HG03469 (cell line): ENCODE results near the gene PPAT.
"Not testable (repeated sequence)": the region's sequence is repeated elsewhere in the genome, so short reads cannot be mapped to it uniquely, and the experiment has no call there.

ENCODE experiments used
- ATAC-seq: cut with Tn5 transposase; IDR thresholded peaks from one replicate; pipeline ENCODE4 v1.9.1; 2021; ENCODE audit warnings: mild to moderate bottlenecking, moderate library complexity, moderate number of reproducible peaks; ENCODE audit not compliant: unreplicated experiment

The PPAT gene

DNA sequence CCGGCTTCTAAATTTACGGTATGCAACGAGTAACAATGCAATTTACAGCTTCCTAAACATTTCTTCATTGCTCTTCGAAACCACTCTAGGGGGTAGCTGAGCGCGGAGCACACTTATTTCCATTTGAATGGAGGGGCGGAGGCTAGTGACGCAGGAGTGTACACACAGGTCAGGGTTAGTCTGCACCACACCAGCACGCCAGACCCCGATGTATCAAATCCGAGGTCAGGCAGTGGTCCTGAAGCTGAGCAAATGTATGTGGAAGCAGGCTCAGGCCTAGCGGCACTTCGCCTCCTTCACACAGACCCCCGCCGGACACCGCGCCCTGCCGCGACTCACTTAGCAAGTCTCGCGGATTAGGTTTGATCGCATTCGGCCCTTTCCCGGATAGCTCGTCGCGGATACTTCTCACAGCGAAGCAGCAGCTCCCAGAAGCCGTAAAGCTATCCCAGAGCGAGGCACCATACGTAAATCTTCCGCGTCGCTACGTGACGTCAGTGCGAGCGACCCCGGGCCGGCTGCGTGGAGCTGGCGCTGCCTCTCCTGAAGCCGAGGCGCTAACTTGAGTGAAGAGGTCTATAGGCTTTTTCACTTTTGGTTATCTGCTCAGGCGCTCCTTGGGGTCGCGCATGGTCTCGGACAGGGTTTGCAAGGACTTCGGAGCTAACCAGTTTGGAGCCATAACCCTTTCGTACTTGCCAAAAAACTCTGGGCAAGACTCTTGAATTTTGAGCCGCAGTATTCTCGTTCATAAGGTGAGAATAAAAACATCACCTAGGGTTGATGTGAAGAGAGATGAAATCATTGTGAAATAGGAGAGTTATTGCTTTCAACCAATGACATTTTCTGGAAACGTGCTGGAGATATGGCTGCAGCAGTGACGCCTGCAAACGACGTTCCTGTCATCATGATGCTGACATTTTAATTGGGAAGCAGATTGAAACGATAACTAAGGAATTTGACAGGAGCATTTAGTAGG is 48.1 kb downstream of the PPAT start, which contains the start of gene AASDH:
Gene AASDH (minus strand): TSS at position 469 of the 979 bp plus-strand sequence. CDS start 3,192 bp downstream, outside the sequence.
- ATAC-seq, result peak; percentile 83

DNA sequence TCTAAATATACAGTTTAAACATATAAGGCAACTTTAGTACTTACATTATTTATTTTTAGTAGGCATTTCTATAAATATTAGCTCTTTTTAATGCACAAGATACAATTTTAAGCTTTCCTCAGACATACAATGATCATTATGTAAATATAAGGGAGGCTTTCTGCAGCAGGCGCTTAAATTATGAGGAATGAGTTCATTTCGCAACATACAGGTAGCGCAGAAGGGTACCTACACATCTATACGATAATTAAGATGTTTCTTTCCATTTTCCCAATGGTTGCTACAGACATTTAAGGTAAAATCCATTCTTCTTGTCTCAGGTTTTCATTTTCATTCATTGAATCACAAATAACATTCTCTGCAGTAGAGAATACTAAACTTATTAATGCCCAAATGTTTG is 49.3 kb downstream of the PPAT start:
- ATAC-seq, result no peak

GRCh38 chr4:56375458-56375857 is 60.0 kb downstream of the PPAT start:
- ATAC-seq, result no peak

- no peak for ATAC-seq
Observed at GRCh38 chr4:56374956-56375355, 60.5 kb downstream of the PPAT start.

- no peak for ATAC-seq
Observed at GRCh38 chr4:56372774-56373173, 62.6 kb downstream of the PPAT start.

DNA sequence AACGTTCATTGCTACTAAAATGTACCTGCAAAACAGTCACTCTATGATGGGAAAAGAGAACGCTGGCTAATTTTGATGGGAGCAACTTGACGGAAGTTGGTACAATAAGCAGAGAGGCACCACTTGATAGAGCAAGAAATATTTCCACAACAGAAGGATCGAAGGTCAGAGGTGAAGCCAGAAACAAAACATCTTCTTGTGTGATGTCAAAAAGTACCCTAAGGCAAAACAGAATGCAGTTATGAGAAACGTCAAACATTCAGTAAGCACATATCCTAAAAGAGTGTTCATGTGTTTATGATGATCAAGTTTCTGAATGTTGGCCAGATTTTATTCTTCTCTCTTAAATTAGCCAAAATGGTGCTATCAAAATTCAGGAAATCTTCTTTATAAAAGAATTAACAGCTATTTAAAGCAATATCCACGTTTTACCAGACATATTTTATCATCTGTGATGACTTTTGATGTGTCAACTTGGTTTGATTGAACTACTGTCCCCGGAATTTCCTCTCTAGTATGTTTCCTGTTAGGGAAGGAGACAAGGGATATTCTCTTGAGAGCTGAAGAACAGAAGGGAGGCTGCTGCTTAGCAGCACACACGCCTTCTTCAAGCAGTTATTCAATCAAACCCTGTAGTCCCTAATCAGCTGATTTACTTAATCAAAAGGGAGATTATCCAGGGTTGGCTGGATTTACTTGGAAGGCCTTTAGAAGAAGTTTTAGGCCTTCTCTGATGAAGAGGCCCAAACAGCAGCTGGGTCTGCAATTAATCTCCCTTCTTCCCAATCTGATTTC is 63.8 kb downstream of the PPAT start:
- no peak for ATAC-seq

DNA sequence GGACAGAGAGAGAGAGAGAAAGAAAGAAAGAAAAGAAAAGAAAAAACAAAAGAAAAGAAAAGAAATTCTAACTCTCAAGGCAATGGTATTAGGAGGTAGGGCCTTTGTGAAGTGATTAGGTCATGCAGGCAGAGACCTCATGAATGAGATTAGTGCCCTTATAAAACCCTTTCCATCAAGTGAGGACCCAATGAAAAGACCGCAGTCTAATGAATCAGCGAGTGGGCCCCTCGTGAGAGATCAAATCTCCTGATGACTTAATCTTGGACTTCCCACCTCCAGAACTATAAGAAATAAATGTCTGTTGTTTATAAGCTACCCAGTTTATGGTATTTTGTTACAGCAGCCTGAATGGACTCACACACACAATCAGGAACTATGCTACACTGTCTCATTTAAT is 65.0 kb downstream of the PPAT start:
- no peak for ATAC-seq

GRCh38 chr4:56362981-56363380 is 72.4 kb downstream of the PPAT start:
- ATAC-seq, result not testable (repeated sequence)

GRCh38 chr4:56360071-56360470 is 75.3 kb downstream of the PPAT start:
- ATAC-seq, result no peak

- no peak for ATAC-seq
Observed at GRCh38 chr4:56356650-56357049, 78.8 kb downstream of the PPAT start.

GRCh38 chr4:56348576-56348975 is 86.8 kb downstream of the PPAT start:
- ATAC-seq, result no peak

- no peak for ATAC-seq
Observed at GRCh38 chr4:56345458-56345857, 90.0 kb downstream of the PPAT start.
